Breast epithelium (tissue), 3 donors: ENCODE data around the gene TP63.

ENCODE experiments used
- POLR2A ChIP-seq: fragments of 450-650 bp; IDR thresholded peaks from one replicate; pipeline ENCODE4 v1.6.1; 2016; ENCODE audit warnings: antibody characterized with exemption, mild to moderate bottlenecking, moderate library complexity
- POLR2AphosphoS5 ChIP-seq, 3 donors: sonication (generic); formaldehyde crosslinking; IDR thresholded peaks; one replicate each; pipeline ENCODE4 v1.6.1; 2017; ENCODE audit warnings: antibody characterized with exemption in 3 of 3
- TF ChIP-seq, protein P1 (sequence below), 3 donors: fragments of 450-650 bp; IDR thresholded peaks; one replicate each; pipeline ENCODE4 v1.5.1; 2016 to 2017; ENCODE audit warnings: antibody characterized with exemption in 3 of 3, mild to moderate bottlenecking in 3 of 3, moderate library complexity in 3 of 3

GRCh38 chr3:189944285-189945145 is 313.3 kb downstream of the TP63 start:
- TF ChIP-seq, protein P1, sequence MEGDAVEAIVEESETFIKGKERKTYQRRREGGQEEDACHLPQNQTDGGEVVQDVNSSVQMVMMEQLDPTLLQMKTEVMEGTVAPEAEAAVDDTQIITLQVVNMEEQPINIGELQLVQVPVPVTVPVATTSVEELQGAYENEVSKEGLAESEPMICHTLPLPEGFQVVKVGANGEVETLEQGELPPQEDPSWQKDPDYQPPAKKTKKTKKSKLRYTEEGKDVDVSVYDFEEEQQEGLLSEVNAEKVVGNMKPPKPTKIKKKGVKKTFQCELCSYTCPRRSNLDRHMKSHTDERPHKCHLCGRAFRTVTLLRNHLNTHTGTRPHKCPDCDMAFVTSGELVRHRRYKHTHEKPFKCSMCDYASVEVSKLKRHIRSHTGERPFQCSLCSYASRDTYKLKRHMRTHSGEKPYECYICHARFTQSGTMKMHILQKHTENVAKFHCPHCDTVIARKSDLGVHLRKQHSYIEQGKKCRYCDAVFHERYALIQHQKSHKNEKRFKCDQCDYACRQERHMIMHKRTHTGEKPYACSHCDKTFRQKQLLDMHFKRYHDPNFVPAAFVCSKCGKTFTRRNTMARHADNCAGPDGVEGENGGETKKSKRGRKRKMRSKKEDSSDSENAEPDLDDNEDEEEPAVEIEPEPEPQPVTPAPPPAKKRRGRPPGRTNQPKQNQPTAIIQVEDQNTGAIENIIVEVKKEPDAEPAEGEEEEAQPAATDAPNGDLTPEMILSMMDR (IDR thresholded peaks at IDR 0.05), result no peak
- TF ChIP-seq POLR2AphosphoS5 (IDR thresholded peaks at IDR 0.05) (no peak), POLR2A (no peak)
